Measurements from ENCODE around the gene TBC1D22A.

- TF ChIP-seq POLR2A (IDR thresholded peaks at IDR 0.05; ENCODE audit: low read length) (no peak), GATA1 (IDR thresholded peaks at IDR 0.05; ENCODE audit: low read depth, low read length) (no peak)
These were observed 133.7 kb downstream of the TBC1D22A start for GRCh38 chr22:46896166-46896565.
